K562 (cell line): ENCODE results near the gene LGR6. TPM values are rescaled to one million over a fixed set of nuclear protein-coding genes. Genes with fewer than 3 reads are reported as not detected.
A peak's percentile ranks its signal among the peaks of the same experiment; 100 is the strongest.

Experiments
- ARID1B ChIP-seq: fragments of 450-650 bp; IDR thresholded peaks from 2 replicates; pipeline ENCODE4 v1.6.1; 2016; ENCODE audit warnings: antibody characterized with exemption, mild to moderate bottlenecking, inconsistent platforms
- CHD7 ChIP-seq: fragments of 200-600 bp; sonication (generic); IDR thresholded peaks from one replicate; pipeline ENCODE4 v1.6.1; 2012; ENCODE audit warnings: mild to moderate bottlenecking, low read depth, low read length, inconsistent platforms
- CTCF ChIP-seq, 3 experiments: IDR thresholded peaks in 2 of 3; conservative IDR thresholded peaks in 1 of 3; 2 replicates each; pipeline ENCODE4 v1.5.1; 2011 to 2012; ENCODE audit warnings: low read length in 3 of 3, mild to moderate bottlenecking in 3 of 3, control low read depth in 2 of 3, improper control_type of control experiment in 1 of 3, inconsistent platforms in 1 of 3, low read depth in 1 of 3, mixed read lengths in 1 of 3, moderate library complexity in 1 of 3; ENCODE audit not compliant: insufficient read depth in 2 of 3
- FOXP4 ChIP-seq: sonication (generic); formaldehyde crosslinking; IDR thresholded peaks from 2 replicates; pipeline ENCODE4 v1.8.0; 2022; ENCODE audit warnings: mild to moderate bottlenecking, missing genetic modification reagents, borderline replicate concordance
- NR1H2 ChIP-seq: sonication (generic); formaldehyde crosslinking; IDR thresholded peaks from 2 replicates; pipeline ENCODE4 v1.4.0; 2020; ENCODE audit warnings: mild to moderate bottlenecking, missing genetic modification reagents
- POLR2B ChIP-seq: fragments of 450-650 bp; IDR thresholded peaks from 2 replicates; pipeline ENCODE4 v1.6.1; 2018; ENCODE audit warnings: low read depth; ENCODE audit not compliant: partially characterized antibody
- RBM15 ChIP-seq: fragments of 200-400 bp; formaldehyde crosslinking; IDR thresholded peaks from 2 replicates; pipeline ENCODE4 v1.6.1; 2018; ENCODE audit warnings: mild to moderate bottlenecking, low read length, moderate library complexity; ENCODE audit not compliant: insufficient read depth
- RBM17 ChIP-seq: fragments of 200-400 bp; formaldehyde crosslinking; IDR thresholded peaks from 2 replicates; pipeline ENCODE4 v1.6.1; 2017; ENCODE audit warnings: low read depth, mild to moderate bottlenecking, low read length, borderline replicate concordance
- ZNF23 ChIP-seq: fragments of 250-450 bp; sonication (Bioruptor Pico); IDR thresholded peaks from 2 replicates; pipeline ENCODE4 v1.4.0; 2020; ENCODE audit warnings: mild to moderate bottlenecking
- ZNF780A ChIP-seq: fragments of 250-450 bp; sonication (Bioruptor Pico); IDR thresholded peaks from 2 replicates; pipeline ENCODE4 v1.5.0; 2021; ENCODE audit warnings: mild to moderate bottlenecking
- ZSCAN32 ChIP-seq: fragments of 450-650 bp; formaldehyde crosslinking; IDR thresholded peaks from 2 replicates; pipeline ENCODE4 v1.4.0; 2020; ENCODE audit warnings: mild to moderate bottlenecking, moderate library complexity
- polyA plus RNA-seq, 8 experiments: library from polyadenylated mRNA; depleted of rRNA in 4 of 8; stranded (reverse) in 5 of 8; unstranded in 3 of 8; fragments of >200 nt; fragmentation: Nextera tagmentation in 2 of 8; fragmentation: Illumina TruSeq in 1 of 8; extraction: Ambion mirVana in 2 of 8; extraction: Trizol in 1 of 8; gene quantifications; 2 replicates each; pipeline versions ENCODE4 v1.2.1 to v1.2.3, GENCODE V29; 2011 to 2014; ENCODE audit warnings: inconsistent platforms in 1 of 8, missing spikeins in 1 of 8
- total RNA-seq, 7 experiments: library from RNA; depleted of rRNA in 6 of 7; stranded (reverse); fragments of >200 nt in 6 of 7; fragmentation: Illumina TruSeq in 2 of 7; extraction: Trizol in 2 of 7; gene quantifications; 2 replicates each; pipeline versions ENCODE4 v1.2.1 to v1.2.3, GENCODE V29; 2011 to 2021; ENCODE audit warnings: low replicate concordance in 1 of 7

Gene LGR6
- total and polyA plus RNA-seq, 9 of the 15 experiments (the other 6 are each of a cell fraction or from before 2014, with no cell fraction given): 0.01 to 0.54 (median 0.17) TPM; not detected in 1

- TF ChIP-seq RBM17: no peak
- peak; percentile 83 for TF ChIP-seq POLR2B
- peak; percentile 69 for TF ChIP-seq FOXP4
- TF ChIP-seq ZNF780A (CRISPR knock-in tag): no peak
- 0 out of 6 replicates have a peak, but pooled peaks of 1 of the 3 experiments have one; percentile 39 for TF ChIP-seq CTCF (IDR thresholded peaks at IDR 0.05 in 2 of 3, conservative IDR thresholded peaks at IDR 0.05 in 1 of 3; ENCODE audit: insufficient read depth in 2 of 3, low read depth in 1 of 3, low read length in 3 of 3)
- no peak for TF ChIP-seq CHD7
- TF ChIP-seq ZSCAN32 (CRISPR knock-in tag): no peak
- no peak; the same call in 1 of the 2 replicates for TF ChIP-seq NR1H2
- TF ChIP-seq RBM15: no peak
- TF ChIP-seq ARID1B: peak; percentile 48
- no peak for TF ChIP-seq ZNF23 (CRISPR knock-in tag)
These were observed 33.8 kb upstream of the LGR6 start (continued) for GRCh38 chr1:202159534-202160371.
